Cardiac fibroblast (primary cell): ENCODE measurements around the gene TUT1.

Experiments used
- DNase-seq, 2 donors: peaks; one replicate each; pipeline versions ENCODE4 v3.0.0 to v3.0.0-alpha.2; 2010; ENCODE audit warnings: low read depth in 2 of 2
- H3K4me3 ChIP-seq, 2 donors: replicated peaks in 1 of 2; 1 replicate in 1 of 2; 2 replicates in 1 of 2; pipeline ENCODE4 v1.5.1; 2011; ENCODE audit warnings: low read depth in 2 of 2, low read length in 2 of 2, mild to moderate bottlenecking in 2 of 2, moderate library complexity in 1 of 2
- CTCF ChIP-seq: IDR thresholded peaks from one replicate; pipeline ENCODE4 v1.5.1; 2011; ENCODE audit warnings: low read depth, mild to moderate bottlenecking, low read length, inconsistent platforms

The TUT1 gene

GRCh38 chr11:62558669-62559068 lies 32.7 kb downstream of the TUT1 start:
- TF ChIP-seq CTCF, result no peak
- H3K4me3 ChIP-seq, result no peak overlapping the region
- no peak for DNase-seq

GRCh38 chr11:62556875-62557631 lies 34.3 kb downstream of the TUT1 start:
- H3K4me3 ChIP-seq, result no peak overlapping the region
- no peak for DNase-seq
- TF ChIP-seq CTCF, result no peak

- no peak for TF ChIP-seq CTCF
- DNase-seq, result peak; percentile 95 to 96
- peak overlapping the region in 1 of 2 donors; percentile 16 for H3K4me3 ChIP-seq
These were observed 35.0 kb downstream of the TUT1 start for GRCh38 chr11:62556108-62556874.

GRCh38 chr11:62555464-62556107 lies 35.7 kb downstream of the TUT1 start:
- TF ChIP-seq CTCF, result no peak
- DNase-seq, result peak; percentile 35 to 47
- peak overlapping the region in 1 of 2 donors; percentile 16 for H3K4me3 ChIP-seq

GRCh38 chr11:62554387-62555167 lies 36.7 kb downstream of the TUT1 start:
- H3K4me3 ChIP-seq, result peak overlapping the region in 1 of 2 donors; percentile 15
- DNase-seq, result no peak

More at GRCh38 chr11:62554387-62555167, 36.7 kb downstream of the TUT1 start:
- no peak for TF ChIP-seq CTCF
